T-helper 1 cell treated with Interleukin-12 subunit alpha and Interleukin-12 subunit beta and Interleukin-4 antibody, amounts not matched to agents 30 μg/mL and 1 μg/mL, for 36 hours (primary cell): ENCODE results near the gene GTF3C4.

Experiments
- H3K27ac Mint-ChIP-seq: one replicate; pipeline ENCODE4 v1.8.0; 2021; ENCODE audit warnings: mild to moderate bottlenecking, mixed read lengths
- H3K27me3 Mint-ChIP-seq: one replicate; pipeline ENCODE4 v1.8.0; 2021; ENCODE audit warnings: low read depth, mixed read lengths
- H3K36me3 Mint-ChIP-seq: one replicate; pipeline ENCODE4 v1.8.0; 2021; ENCODE audit warnings: low read depth, mixed read lengths
- H3K4me1 Mint-ChIP-seq: one replicate; pipeline ENCODE4 v1.8.0; 2021; ENCODE audit warnings: low read depth, mixed read lengths
- H3K4me3 Mint-ChIP-seq: one replicate; pipeline ENCODE4 v1.8.0; 2021; ENCODE audit warnings: mild to moderate bottlenecking, moderate library complexity, mixed read lengths
- H3K9me3 Mint-ChIP-seq: one replicate; pipeline ENCODE4 v1.8.0; 2021; ENCODE audit warnings: mixed read lengths

The GTF3C4 gene

GRCh38 chr9:132639322-132639721 lies 30.9 kb upstream of the GTF3C4 start:
- no peak overlapping the region for H3K27ac Mint-ChIP-seq
- no peaks in the 10 kb centered on the region for H3K9me3 Mint-ChIP-seq
- no peak overlapping the region for H3K4me3 Mint-ChIP-seq
- no peaks in the 10 kb centered on the region for H3K27me3 Mint-ChIP-seq
- peaks cover 11% of the 10 kb centered on the region for H3K36me3 Mint-ChIP-seq
- no peaks in the 10 kb centered on the region for H3K4me1 Mint-ChIP-seq

- H3K27me3 Mint-ChIP-seq: no peaks in the 10 kb centered on the region
- no peaks in the 10 kb centered on the region for H3K4me1 Mint-ChIP-seq
- H3K4me3 Mint-ChIP-seq: no peak overlapping the region
- no peak overlapping the region for H3K27ac Mint-ChIP-seq
- no peaks in the 10 kb centered on the region for H3K9me3 Mint-ChIP-seq
- H3K36me3 Mint-ChIP-seq: peaks cover 22% of the 10 kb centered on the region
These were observed 29.0 kb upstream of the GTF3C4 start for GRCh38 chr9:132641216-132641615.

- no peaks in the 10 kb centered on the region for H3K4me1 Mint-ChIP-seq
- H3K36me3 Mint-ChIP-seq: peaks cover 34% of the 10 kb centered on the region
- no peak overlapping the region for H3K27ac Mint-ChIP-seq
- H3K9me3 Mint-ChIP-seq: no peaks in the 10 kb centered on the region
- H3K4me3 Mint-ChIP-seq: no peak overlapping the region
- no peaks in the 10 kb centered on the region for H3K27me3 Mint-ChIP-seq
These were observed 26.0 kb upstream of the GTF3C4 start for GRCh38 chr9:132644251-132644650.

GRCh38 chr9:132645306-132645705 lies 25.0 kb upstream of the GTF3C4 start:
- H3K4me1 Mint-ChIP-seq: no peaks in the 10 kb centered on the region
- H3K27ac Mint-ChIP-seq: no peak overlapping the region
- no peaks in the 10 kb centered on the region for H3K27me3 Mint-ChIP-seq
- no peaks in the 10 kb centered on the region for H3K9me3 Mint-ChIP-seq
- no peak overlapping the region for H3K4me3 Mint-ChIP-seq
- peaks cover 37% of the 10 kb centered on the region for H3K36me3 Mint-ChIP-seq

- no peaks in the 10 kb centered on the region for H3K4me1 Mint-ChIP-seq
- H3K9me3 Mint-ChIP-seq: no peaks in the 10 kb centered on the region
- H3K27ac Mint-ChIP-seq: no peak overlapping the region
- peaks cover 37% of the 10 kb centered on the region for H3K36me3 Mint-ChIP-seq
- no peaks in the 10 kb centered on the region for H3K27me3 Mint-ChIP-seq
- no peak overlapping the region for H3K4me3 Mint-ChIP-seq
These were observed 24.6 kb upstream of the GTF3C4 start for GRCh38 chr9:132645711-132646110.

DNA sequence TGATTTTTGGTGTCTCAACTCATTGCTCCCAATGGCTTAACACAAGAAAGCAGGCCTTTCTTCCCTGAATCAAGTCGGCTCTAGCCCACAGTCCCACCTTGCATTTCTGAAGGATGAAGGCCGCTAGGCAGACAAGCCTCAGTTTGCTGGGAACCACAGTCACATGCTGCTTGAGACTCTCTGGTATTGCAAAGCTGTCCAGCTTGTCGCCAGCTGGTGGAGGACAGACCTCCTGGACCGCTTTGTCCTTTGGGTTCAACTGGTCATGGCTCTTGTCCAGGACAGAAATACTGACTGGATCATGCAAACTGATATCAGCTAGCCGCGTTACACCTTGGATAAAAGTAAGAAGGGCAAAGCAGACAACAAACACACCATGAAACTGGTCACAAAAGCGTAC lies 23.5 kb upstream of the GTF3C4 start:
- Mint-ChIP-seq H3K4me3 (no peak overlapping the region), H3K9me3 (no peaks in the 10 kb centered on the region), H3K27me3 (no peaks in the 10 kb centered on the region), H3K36me3 (peaks cover 33% of the 10 kb centered on the region), H3K27ac (no peak overlapping the region), H3K4me1 (no peaks in the 10 kb centered on the region)

GRCh38 chr9:132647355-132647754 lies 22.9 kb upstream of the GTF3C4 start:
- no peaks in the 10 kb centered on the region for H3K4me1 Mint-ChIP-seq
- H3K4me3 Mint-ChIP-seq: no peak overlapping the region
- H3K27me3 Mint-ChIP-seq: no peaks in the 10 kb centered on the region
- H3K9me3 Mint-ChIP-seq: no peaks in the 10 kb centered on the region
- no peak overlapping the region for H3K27ac Mint-ChIP-seq
- peaks cover 33% of the 10 kb centered on the region for H3K36me3 Mint-ChIP-seq

GRCh38 chr9:132647806-132648205 lies 22.5 kb upstream of the GTF3C4 start:
- H3K27me3 Mint-ChIP-seq: no peaks in the 10 kb centered on the region
- H3K4me3 Mint-ChIP-seq: no peak overlapping the region
- H3K4me1 Mint-ChIP-seq: no peaks in the 10 kb centered on the region
- no peak overlapping the region for H3K27ac Mint-ChIP-seq
- H3K9me3 Mint-ChIP-seq: no peaks in the 10 kb centered on the region
- H3K36me3 Mint-ChIP-seq: peaks cover 36% of the 10 kb centered on the region

DNA sequence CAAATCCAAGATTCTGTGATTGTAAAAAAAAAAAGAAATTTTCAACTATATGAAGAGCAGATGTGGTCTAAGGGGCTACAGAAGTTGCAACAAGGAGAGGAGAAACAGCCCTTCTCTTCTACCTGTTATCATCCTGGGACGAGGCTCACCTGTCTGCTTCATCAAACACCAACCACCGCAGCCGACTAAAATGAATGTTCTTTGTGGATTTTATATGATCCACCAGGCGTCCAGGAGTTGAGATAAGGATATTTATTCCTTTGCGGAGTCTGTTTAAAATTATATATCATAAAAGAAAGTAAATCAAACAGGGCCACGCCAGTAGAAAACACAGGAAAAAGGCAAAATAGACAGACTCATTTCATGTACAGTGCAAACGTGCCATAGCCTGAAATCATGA lies 22.0 kb upstream of the GTF3C4 start:
- Mint-ChIP-seq H3K36me3 (peaks cover 34% of the 10 kb centered on the region), H3K27ac (no peak overlapping the region), H3K27me3 (no peaks in the 10 kb centered on the region), H3K9me3 (no peaks in the 10 kb centered on the region), H3K4me1 (no peaks in the 10 kb centered on the region), H3K4me3 (no peak overlapping the region)

DNA sequence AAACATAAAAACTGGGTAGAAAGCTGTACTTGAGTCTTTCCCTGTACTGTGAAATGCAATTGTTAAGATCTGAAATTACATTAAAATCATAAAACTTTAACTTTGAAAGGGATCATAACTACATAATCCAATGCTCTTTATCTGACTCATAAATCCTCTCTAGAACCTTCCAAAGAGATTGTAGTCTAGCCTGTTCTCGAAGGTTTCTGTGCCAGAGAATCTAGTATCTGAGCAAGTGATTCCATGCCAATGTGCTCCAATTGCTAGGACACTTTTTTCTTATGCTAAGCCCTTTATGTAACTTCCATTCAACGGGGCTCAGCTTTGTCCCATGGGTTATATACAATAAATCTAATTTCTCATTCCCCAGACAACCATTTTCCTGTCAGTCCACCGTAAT lies 21.6 kb upstream of the GTF3C4 start:
- Mint-ChIP-seq H3K27me3 (no peaks in the 10 kb centered on the region), H3K36me3 (peaks cover 34% of the 10 kb centered on the region), H3K4me3 (no peak overlapping the region), H3K27ac (no peak overlapping the region), H3K9me3 (no peaks in the 10 kb centered on the region), H3K4me1 (no peaks in the 10 kb centered on the region)

GRCh38 chr9:132651259-132651658 lies 19.0 kb upstream of the GTF3C4 start:
- no peak overlapping the region for H3K4me3 Mint-ChIP-seq
- H3K27ac Mint-ChIP-seq: no peak overlapping the region
- no peaks in the 10 kb centered on the region for H3K27me3 Mint-ChIP-seq
- peaks cover 3% of the 10 kb centered on the region for H3K4me1 Mint-ChIP-seq
- H3K9me3 Mint-ChIP-seq: no peaks in the 10 kb centered on the region
- H3K36me3 Mint-ChIP-seq: peaks cover 24% of the 10 kb centered on the region

- peaks cover 16% of the 10 kb centered on the region for H3K36me3 Mint-ChIP-seq
- H3K9me3 Mint-ChIP-seq: no peaks in the 10 kb centered on the region
- H3K27ac Mint-ChIP-seq: no peak overlapping the region
- peaks cover 3% of the 10 kb centered on the region for H3K4me1 Mint-ChIP-seq
- no peaks in the 10 kb centered on the region for H3K27me3 Mint-ChIP-seq
- H3K4me3 Mint-ChIP-seq: no peak overlapping the region
These were observed 14.0 kb upstream of the GTF3C4 start for GRCh38 chr9:132656299-132656698.

- Mint-ChIP-seq H3K9me3 (no peaks in the 10 kb centered on the region), H3K27me3 (no peaks in the 10 kb centered on the region), H3K4me3 (no peak overlapping the region), H3K27ac (no peak overlapping the region), H3K4me1 (no peaks in the 10 kb centered on the region), H3K36me3 (peaks cover 17% of the 10 kb centered on the region)
These were observed 7.9 kb upstream of the GTF3C4 start for GRCh38 chr9:132662152-132662945.

DNA sequence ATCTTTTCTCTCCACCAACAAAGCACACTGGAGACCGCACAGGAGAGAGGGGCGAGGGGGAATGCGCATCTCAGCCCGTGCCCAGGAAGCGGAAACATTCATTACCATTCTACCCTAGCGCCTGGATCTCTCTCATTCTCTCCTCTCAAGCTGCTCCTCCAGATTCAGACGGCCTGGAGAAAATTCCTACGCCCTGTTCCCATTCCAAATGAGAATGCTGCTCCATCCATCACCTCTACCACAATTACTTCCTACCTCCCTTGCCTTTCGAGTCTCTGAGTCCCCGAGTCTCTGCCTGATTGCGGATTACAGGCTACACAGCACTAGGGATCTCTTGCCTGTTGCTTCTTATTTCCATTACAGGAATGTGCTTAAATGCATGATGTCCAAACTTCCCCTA lies 7.1 kb upstream of the GTF3C4 start:
- H3K27me3 Mint-ChIP-seq: no peaks in the 10 kb centered on the region
- H3K36me3 Mint-ChIP-seq: peaks cover 17% of the 10 kb centered on the region
- no peaks in the 10 kb centered on the region for H3K9me3 Mint-ChIP-seq
- peaks cover 2% of the 10 kb centered on the region for H3K4me1 Mint-ChIP-seq
- H3K27ac Mint-ChIP-seq: no peak overlapping the region
- no peak overlapping the region for H3K4me3 Mint-ChIP-seq

- peaks cover 17% of the 10 kb centered on the region for H3K36me3 Mint-ChIP-seq
- H3K27me3 Mint-ChIP-seq: no peaks in the 10 kb centered on the region
- H3K9me3 Mint-ChIP-seq: no peaks in the 10 kb centered on the region
- H3K4me3 Mint-ChIP-seq: no peak overlapping the region
- H3K4me1 Mint-ChIP-seq: peaks cover 4% of the 10 kb centered on the region
- no peak overlapping the region for H3K27ac Mint-ChIP-seq
These were observed 6.4 kb upstream of the GTF3C4 start for GRCh38 chr9:132663851-132664250.

DNA sequence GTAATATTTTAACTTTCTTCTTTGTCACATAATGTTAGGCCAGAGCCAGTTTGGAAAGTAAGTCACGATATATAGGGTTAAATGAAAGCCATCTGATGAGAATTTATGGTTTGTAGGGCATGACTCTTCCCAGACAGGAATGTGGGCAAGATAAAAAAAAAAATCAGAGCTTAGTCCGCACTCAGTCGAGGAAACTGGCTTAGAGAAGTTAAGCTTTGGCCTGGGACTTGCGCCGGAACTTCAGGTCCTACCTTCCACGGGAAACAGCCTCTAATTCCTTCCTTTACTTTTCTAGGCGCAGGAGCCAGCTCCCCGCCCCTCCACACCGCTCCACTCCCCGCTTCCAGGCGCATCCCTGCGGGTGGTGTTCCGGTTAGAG lies 956 bp upstream of the GTF3C4 start:
- Mint-ChIP-seq H3K36me3 (peaks cover 6% of the 10 kb centered on the region), H3K4me1 (peaks cover 30% of the 10 kb centered on the region), H3K27ac (peak overlapping the region; percentile 73), H3K27me3 (no peaks in the 10 kb centered on the region), H3K4me3 (peak overlapping the region; percentile 91), H3K9me3 (no peaks in the 10 kb centered on the region)
